GM19043 (cell line): ENCODE data around the gene TLL1.

Experiments
- ATAC-seq: cut with Tn5 transposase; IDR thresholded peaks from one replicate; pipeline ENCODE4 v1.9.1; 2021; ENCODE audit warnings: low read depth; ENCODE audit not compliant: unreplicated experiment

TLL1 gene

DNA sequence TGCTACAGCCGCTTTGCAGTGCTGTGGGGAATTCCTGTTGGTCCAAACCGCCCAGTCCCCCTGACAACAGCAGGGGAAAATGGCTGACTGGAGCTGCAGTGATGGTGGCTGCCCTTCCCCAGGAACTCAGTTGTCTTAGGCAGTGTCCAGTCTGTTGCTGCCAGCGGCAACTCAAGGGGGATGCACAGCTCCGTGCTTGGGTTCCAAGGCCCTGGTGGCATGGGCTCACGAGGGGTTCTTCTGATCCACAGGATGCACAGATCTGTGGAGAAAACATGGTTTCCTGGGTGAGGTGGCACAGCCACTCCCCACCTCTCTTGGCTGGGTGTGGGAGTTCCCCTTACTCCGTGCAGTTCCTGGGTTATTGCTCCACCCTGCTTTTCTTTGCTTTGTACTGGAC lies 261.2 kb downstream of the TLL1 start:
- ATAC-seq = no peak

DNA sequence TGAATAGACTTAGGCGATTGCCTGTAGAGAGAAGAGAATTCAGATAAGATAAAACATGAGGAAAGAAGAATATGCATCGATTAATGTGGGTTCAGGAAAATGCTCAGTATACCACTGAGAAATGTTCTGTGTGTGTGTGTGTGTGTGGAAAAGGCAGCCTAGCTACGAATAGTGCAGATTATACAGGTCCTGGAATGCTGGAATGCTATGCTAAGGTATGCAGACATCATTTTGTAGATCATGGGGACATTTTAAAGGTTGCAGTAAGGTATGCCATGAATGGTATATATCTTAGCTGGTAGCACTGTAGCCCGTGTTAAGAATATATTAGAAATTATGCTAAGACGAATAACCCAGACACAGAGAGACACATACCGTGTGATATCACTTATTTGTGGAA lies 267.9 kb downstream of the TLL1 start:
- no peak for ATAC-seq

DNA sequence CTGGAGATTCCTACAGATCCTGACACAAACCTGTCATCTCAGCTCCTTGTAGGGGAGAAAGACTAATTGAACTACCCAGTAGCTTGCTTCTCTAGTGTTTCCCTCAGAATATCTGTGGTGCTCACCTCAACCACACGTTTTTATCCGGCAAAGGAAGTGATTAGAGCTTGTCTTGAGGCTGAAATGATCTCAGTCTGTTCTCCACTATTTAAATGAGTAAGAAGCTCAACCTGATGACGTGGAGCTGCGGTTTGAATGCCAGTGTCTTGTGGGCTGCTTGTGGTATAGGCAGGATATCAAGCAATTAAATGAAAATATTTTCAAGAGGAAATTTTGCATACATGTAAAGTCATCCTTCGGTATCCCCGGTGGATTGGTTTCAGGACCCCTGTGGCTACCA lies 270.2 kb downstream of the TLL1 start:
- no peak for ATAC-seq

DNA sequence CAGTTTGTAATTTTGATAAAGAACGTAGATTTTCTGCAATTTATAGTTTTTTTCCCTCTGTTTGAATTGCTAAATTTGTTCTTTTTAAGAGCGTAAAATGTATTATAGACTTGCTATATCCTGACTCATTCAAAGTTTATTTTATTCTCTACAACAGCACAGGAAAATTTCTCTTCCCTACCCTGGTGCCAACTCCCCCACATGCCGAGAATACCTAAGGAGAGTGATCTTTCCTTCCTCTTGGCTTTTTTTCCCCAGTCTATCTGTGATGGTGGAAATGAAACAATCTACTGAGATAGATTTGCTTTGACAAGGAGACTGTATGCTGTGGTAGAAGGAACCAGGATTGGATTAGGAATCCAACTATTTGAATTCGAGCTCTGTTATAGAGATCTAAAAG lies 271.6 kb downstream of the TLL1 start:
- ATAC-seq = no peak

DNA sequence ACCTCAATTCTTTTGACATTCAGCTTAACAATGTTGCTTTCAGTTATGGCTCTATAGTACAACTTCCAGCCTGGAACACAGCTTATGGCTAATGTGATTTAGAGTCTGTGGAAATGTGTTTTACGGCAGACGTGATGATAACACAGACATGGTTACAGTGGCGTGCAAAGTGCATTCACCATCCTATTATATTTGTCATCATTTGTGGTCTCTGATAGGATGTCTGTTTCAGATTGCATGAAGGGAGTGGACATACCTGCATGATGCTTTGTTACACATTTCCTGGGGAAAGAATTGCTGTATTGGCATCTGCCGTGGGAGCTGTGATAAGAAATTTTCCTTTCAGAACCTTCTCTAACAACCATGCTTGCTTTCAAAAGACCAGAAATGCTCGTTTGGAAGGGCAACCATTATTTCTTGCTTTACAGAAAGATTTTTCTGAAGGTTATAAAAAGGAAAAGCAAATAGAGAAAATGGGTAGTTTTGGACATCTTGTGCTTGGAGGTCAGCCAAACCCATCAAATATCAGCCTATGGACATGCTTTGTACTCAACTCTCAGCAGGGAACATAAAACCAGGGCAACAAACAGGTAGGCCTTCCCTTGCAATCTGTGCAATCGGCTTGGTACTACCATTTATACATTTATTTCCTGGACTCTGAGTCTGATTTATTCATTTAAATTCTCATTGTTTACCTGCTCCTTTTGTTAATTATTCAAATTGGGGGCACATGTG lies 273.9 kb downstream of the TLL1 start:
- ATAC-seq = no peak
